MV-4-11 (cell line): ENCODE data around the gene FOXO4.

Experiments
- DNase-seq: peaks from one replicate; lab custom pipeline; 2025; lab: John Stamatoyannopoulos, UW

The FOXO4 gene, protein sequence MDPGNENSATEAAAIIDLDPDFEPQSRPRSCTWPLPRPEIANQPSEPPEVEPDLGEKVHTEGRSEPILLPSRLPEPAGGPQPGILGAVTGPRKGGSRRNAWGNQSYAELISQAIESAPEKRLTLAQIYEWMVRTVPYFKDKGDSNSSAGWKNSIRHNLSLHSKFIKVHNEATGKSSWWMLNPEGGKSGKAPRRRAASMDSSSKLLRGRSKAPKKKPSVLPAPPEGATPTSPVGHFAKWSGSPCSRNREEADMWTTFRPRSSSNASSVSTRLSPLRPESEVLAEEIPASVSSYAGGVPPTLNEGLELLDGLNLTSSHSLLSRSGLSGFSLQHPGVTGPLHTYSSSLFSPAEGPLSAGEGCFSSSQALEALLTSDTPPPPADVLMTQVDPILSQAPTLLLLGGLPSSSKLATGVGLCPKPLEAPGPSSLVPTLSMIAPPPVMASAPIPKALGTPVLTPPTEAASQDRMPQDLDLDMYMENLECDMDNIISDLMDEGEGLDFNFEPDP

DNA sequence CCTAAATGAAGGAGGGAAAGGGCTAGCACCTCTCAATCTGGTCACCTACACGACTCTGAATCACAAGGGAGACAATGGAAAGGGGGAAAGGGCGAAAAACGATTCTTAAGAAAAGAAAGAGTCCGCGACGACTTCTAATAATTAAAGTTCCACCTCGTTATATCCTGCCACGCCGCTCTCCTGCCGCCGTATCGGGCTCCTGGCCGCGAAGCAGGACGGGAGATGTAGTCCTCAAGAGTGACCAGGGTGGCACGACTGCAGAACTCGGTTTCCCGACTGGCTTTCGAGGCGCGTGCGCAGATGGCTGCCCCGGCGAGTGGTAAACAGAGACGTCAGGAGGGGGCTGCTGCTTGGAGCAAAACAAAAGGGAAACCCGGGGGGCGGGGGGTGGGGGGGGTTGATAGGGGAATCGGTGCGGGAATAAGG, at the start of gene FOXO4:
TSS of gene FOXO4 (plus strand) at position 297 of the 426 bp plus-strand sequence. CDS start 678 bp downstream, outside the sequence.
- peak; percentile 72 for DNase-seq

DNA sequence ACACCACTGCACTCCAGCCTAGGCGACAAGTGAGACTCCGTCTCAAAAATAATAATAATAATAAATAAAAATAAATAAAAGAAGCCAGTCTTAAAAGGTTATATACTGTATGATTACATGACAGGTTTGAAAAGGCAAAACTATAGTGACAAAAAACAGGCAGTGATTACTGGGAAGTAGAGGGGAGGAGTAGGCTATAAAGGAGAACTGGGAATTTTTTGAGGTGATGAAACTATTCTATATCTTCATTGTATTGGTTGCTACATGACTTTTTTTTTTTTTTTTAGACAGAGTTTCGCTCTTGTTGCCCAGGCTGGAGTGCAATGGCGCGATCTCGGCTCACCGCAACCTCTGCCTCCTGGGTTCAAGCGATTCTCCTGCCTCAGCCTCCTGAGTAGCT, 47.8 kb upstream of the FOXO4 start:
- peak; percentile 2 for DNase-seq

DNA sequence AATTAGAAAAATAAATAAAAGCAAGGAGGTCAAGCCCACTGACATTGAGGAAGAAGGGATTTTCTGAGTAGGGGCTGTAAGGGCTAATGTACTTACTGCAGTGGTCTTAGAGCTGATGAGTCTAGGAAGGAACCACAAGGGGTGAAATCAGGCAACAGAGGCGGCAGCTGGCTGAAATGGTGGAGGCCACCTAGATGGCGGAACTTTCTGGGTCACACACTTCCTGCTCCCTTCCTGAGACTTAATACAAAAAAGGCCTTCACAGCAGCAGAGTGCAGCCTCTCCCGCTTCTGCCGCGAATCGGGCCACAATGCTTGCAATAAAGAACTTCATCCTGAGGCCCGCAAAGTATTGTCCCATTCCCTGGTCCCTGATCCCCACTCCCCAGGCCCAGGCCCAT, 42.9 kb upstream of the FOXO4 start:
- no peak for DNase-seq

DNA sequence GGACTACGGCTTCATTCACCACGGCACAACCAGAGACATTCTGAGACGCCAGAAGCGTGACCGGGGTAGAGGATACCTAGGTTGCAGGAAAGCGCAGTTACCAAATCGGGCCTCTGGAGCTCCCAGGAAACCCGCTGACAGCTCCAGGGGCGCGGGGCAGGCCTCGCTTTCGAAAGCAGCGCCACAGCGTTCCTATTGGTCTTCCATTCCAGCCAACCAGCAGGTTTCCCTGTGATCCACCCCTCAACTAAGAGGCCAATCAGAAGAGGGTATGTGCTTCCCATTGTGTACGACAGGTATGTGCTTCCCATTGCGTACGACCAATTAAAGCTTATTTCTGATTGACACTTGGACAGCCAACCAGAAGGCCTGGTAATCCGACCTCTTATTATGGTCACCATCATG, 42.4 kb upstream of the FOXO4 start:
- peak; percentile 60 for DNase-seq

DNA sequence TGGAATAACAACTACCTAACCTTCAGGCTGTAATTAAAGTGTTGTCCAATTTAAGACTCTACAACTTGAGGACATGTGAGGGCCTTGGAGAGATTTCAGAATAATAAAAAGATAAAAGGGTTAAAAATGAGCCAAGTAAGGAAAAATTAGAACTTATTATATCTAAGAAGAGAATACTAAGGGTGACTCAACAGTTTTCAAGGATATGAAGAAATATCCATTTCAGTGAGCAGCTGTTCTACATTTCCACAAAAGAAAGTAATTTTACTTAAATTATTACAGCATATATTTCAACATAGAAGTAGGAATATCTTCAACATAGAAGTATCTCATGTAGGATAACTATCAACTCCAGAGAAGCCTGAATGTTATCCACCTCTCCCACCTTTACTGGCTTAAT, 38.8 kb upstream of the FOXO4 start:
- DNase-seq, result peak; percentile 25

DNA sequence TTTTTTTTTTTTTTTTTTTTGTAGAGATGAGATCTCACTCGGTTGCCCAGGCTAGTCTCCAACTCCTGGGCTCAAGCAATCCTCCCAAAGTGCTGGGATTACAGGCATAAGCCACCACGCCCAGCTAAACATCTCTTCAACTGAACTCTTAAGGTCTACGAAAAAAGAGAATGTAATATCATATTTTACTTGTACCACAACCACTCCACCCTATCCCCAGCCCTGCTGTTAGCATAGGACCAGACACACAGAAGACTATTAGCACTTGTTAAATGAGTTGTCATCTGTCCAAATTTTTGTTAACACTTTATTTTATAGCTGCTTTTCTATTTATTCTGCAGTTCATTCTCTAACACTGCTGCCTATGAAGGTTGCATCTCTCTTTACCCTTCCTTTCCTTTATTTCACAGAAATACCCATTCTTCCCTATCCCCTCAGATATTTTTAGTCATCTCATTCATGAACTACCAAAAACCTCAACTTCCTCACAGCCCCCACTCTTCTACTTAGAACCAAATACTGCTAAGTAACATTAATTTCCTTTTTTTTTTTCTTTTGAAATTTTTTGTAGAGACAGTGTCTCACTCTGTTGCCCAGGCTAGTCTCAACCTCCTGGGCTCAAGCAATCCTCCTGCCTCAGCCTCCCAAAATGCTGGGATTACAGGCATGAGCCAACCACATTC, 37.7 kb upstream of the FOXO4 start:
- DNase-seq, result peak; percentile 68

DNA sequence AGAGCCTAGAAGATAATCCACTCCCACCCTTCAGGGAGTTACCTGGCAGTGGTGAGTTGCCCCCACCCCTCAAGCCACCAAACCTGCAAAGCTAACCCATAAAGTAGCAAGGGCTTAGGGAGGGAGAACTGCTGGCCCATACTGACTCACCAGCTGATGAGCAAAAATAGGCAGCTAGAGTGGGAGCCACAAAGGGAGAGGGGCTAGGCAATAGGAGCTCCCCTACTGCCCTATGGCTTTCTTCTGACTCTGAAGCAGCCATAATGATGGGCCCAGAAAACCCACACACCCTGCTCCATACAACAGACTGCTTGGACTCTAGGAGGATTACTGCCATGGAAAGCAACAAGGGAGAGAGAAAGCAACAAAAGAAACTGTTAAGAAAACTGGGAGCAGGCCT, 35.5 kb upstream of the FOXO4 start:
- no peak for DNase-seq

DNA sequence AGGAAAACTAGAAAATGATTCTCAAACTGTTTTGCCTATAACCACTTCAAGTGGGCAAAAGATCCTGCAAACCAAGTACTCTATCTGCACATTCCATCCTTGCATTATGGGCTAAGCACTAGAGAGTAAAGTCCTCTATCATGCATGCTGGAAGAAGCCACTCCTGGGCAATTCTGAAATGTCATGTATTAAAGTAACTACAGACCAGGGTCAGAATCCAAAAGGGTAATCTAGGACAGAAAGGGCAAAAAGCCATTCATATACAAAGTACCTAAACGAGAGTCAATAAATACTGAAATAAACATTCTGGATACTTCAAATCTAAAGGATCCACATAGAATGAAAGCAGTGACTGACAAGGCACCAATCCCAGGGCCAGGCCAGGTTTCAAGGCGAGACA, 28.6 kb upstream of the FOXO4 start:
- DNase-seq, result no peak

DNA sequence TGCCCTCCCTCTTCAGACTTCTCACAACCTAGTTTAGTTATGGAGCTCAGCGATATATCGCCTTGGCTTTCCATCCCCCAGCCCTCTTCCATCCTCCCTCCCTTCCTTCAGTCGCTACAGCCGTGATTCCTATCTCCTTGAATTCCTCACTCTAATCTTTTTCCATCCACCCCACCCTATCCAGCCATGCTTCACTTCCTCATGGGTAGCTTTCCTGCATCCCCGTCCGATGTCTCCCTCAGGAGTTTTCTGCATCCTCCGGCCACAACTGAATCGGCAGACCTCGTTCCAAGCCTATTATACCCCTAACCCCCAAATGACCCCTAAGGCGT, 28.0 kb upstream of the FOXO4 start:
- no peak for DNase-seq

DNA sequence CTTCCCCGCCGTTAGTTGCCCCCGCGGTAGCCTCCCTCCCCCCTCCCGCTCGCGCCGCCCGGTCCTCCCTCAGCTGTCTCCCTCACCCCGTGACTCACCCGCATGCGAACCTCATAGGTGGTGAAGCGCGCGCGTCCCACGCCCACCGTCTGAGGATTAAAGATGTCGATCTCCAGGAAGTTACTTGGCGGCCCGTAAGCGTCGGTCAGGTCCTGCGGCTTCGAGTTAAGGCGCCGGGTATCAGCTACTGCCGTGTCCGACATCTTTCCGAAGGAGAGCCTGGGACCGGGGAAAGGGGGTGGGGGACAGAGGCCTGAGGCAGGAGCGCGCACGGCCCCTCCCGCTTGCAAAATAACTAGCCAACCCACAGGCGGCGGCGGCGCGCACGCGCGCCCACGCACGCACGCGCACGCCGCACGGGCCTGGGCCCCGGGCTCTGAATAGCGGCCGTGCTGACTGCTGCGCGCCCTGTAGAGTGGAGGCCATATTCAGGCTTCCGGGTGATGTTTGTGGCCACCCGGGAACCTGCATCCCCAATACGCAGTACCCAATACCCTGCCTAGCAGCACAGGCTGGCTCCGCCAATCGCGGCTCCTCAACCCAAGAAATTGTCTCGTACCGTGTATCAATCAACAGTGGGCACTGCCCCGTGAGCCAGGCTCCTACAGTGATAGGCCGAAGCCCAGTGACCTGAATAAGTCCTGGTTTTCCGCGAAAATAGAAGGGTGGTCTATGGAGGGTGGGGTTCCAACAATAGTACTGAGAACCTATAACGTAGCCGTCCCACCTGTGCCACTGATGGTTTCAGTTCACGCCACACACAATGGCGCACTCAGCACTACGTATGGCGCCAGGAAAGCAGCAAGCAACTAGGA, 27.4 kb upstream of the FOXO4 start, which contains the start of gene SNX12:
TSS of gene SNX12 (minus strand) at position 291 of the 875 bp plus-strand sequence. CDS start at position 263, 28 bp downstream.
- DNase-seq, result peak; percentile 94

DNA sequence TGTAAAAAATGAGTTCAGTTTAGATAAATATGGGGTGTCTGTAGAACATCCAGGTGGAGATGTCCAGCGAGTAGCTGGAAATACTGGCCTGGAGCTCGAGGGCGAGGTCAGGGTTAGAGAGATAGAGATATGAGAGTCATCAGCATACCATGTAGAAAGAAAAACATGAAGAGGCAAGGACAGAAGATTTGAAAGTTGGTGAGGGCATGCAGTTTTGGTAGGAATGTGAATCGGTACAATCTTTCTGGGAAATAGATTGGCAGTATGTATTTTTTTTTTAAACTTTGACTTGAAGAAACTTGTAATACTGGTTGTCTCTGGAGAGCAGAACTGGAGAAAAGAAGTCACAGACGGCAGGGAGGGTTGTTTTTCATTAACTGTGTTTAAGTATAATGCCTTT, 25.1 kb upstream of the FOXO4 start:
- no peak for DNase-seq

DNA sequence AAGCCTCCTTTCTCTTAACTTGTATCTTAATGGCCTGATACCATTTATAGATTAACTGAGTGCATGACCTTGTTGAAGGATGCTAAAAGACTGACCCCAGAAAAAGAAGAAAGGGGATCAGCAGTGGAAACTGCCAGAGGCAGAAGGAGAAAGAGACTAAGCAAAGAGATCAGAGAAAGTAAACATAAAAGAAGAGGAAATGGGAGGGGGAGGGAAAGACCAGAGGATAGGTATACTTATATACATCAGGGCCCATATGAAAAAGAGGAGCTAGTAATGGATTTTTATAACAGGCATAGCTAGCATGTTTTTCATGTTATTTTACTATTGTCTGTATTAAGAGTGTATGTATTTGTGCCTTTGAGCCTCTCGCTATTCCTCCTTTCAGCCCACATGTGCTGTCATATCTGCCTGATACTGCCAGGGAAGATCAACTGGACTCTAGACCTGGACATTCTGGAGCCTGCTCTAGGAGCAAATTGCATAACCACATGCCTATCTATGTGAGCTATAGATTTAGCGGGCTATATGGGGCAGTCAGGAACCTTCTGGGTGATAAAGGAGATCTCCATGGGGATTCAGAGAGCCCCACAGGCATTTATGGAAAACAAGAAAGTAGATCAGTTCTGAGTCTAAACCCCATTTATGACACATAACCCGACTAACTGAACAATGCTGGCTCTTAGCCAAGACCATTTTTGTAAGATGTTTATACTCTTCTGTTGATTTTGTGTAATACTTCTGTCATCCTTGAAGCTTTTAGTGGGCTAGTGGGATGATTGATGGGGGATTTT, 14.1 kb upstream of the FOXO4 start:
- DNase-seq, result no peak

DNA sequence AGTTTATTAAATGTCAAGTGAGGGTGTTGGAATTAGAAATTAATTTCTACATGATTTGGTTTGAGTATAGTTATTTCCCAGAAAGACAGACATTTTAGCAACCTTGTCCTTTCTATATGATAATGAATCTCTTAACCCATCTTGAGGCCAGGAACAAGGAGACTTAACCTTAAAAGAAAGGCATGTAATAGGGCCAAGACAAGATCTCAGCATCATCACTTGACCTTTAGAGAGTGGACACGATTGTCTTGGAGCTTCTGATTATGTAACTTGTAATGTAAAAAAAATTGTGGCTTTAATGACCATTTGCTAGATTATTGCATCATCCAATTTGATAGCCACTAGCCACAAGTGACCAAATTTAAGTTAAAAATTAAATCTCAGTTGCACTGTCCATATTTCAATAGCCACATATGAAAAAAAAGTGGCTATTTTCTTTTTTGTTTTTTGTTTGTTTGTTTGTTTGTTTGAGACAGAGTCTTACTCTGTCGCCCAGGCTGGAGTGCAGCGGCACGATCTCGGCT, 13.5 kb upstream of the FOXO4 start:
- no peak for DNase-seq

DNA sequence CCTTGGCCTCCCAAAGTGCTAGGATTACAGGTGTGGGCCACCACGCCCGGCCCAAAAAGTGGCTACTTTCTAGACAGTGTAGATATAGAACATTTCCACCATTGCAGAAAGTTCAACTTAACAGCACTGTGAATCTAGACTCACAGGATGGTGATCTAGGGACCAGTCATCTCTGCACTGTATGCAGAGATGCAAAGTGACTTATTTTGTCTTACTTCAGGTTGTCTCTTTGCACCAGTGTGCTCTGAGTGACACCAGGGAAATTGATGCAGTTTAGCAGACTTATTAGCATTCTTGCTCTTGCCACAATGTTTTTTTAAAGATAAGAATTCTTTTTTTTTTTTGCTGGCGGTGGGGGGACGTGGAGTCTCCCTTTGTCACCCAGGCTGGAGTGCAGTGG, 12.8 kb upstream of the FOXO4 start:
- DNase-seq, result no peak

DNA sequence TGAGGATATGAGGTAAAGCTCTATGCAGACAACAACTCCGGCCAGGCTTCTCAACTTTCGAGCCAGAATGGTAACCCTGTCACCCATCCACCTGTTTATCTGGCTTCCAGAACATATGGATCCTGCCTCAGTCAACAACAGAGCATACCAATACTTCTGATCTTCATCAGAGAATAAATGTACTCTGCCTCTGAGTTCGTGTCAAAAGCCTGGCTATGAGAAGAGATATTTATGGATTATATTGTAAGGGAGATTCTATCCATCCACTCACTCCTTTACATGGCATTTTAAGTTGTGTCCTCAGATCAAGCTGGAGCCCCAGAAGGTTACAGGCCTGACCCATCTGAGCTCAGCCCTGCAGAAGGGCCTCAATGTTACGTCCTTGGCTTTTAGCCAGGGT, 9.8 kb upstream of the FOXO4 start:
- DNase-seq, result no peak

DNA sequence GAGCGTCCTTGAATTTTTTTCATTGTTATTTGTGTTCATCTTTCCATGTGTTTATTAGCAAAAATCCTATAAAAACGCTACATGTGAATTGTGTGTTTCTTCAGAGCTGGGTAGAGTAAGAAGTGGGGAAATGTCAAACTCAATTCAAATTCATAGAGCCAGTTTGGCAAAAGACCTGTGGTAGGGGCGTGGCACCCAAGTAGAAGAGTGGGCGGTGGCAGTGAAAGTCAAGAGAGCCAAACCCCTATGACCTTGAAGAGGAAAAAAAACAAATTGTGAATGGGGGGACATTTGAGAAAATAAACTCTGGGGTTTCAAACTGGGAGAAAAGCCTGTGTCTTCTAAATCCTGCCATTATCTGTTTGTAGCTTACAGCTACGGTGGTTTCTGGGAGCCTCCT, 4.4 kb upstream of the FOXO4 start:
- DNase-seq, result no peak

DNA sequence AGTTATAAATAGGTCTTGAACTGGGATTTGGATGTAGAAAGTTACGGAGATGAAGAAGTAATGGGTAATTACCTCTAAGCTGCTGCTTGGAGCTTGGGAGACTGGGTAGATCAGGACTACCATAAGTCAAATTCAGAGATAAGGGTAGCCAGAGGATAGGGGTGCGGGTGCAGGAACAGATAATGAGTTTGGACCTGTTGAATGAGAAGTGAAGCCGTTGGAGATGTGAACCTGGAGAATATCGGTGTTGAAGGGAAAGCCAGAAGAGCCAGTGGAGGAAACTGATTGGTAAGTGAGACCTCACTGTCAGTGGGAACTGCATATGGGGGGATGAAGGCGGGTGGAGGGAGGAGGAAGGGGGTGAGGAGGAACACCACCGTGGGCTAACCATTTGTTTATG, 618 bp upstream of the FOXO4 start:
- no peak for DNase-seq

DNA sequence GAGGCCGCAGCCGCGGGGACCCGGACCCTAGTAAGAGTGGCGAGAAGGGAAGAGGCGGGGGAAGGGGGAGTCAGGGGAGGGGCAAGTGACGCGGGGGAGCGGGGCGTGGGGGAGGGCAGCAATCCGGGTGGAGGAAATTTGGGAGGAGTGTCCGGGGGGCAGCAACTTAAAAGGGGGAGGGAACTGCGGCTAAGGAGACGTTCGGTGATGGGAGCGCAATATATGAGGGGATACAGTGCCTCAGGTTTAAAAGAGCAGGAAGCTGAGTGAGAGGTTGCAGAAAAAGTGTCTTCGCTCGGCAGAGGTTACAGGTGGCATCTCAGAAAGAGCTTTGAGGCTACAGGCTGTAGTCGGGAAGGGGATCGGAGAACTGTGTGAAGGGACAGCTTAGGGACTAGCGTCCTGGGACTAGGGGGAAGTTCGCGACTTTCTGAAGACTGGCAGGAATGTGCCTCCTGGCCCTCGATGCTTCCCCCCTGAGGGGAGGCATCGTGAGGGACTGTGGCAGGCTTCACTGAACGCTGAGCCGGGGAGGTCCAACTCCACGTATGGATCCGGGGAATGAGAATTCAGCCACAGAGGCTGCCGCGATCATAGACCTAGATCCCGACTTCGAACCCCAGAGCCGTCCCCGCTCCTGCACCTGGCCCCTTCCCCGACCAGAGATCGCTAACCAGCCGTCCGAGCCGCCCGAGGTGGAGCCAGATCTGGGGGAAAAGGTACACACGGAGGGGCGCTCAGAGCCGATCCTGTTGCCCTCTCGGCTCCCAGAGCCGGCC, 519 bp downstream of the FOXO4 start:
- DNase-seq, result no peak

DNA sequence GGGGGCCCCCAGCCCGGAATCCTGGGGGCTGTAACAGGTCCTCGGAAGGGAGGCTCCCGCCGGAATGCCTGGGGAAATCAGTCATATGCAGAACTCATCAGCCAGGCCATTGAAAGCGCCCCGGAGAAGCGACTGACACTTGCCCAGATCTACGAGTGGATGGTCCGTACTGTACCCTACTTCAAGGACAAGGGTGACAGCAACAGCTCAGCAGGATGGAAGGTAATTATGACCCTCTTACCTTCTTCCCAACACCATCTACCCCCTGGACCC, 1.0 kb downstream of the FOXO4 start:
- no peak for DNase-seq

DNA sequence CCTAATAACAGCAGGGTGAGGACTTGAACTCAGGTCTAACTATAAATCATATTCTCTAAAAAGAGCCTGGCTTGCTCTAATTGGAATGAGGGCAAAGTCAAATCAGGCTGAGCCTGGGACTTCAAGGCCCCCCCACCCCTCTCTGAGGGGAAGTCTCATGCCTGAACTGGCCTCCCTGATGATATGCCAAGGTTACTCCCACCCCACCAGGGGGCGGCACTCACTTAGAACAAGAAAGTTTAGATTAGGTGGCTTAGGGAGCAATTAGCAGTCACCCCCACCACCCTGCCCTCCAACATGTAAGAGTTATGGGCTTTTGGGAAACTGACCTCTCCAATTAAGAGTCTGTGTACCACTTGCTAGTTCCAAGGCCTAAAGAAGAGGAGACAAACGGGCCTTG, 2.7 kb downstream of the FOXO4 start:
- DNase-seq, result peak; percentile 60
